Smooth muscle cell (in vitro differentiated cells): ENCODE measurements around the gene FMC1. TPM values are rescaled to one million over a fixed set of nuclear protein-coding genes. Genes with fewer than 3 reads are reported as not detected.

Source experiments
- DNase-seq: peaks from one replicate; lab custom pipeline; 2025; ENCODE audit not compliant: unreplicated experiment; lab: John Stamatoyannopoulos, UW
- H2AFZ ChIP-seq: fragments of 200-600 bp; sonication (generic); 2 replicates; pipeline ENCODE4 v1.6.0; 2016; ENCODE audit warnings: antibody characterized with exemption, low read depth, mild to moderate bottlenecking
- H3F3A ChIP-seq: fragments of 200-600 bp; sonication (generic); 2 replicates; pipeline ENCODE4 v1.6.0; 2017; ENCODE audit warnings: antibody characterized with exemption, low read depth
- H3K27ac ChIP-seq: fragments of 200-600 bp; sonication (generic); 2 replicates; pipeline ENCODE4 v1.5.1; 2016; ENCODE audit warnings: low read depth, mild to moderate bottlenecking
- H3K27me3 ChIP-seq: fragments of 200-600 bp; sonication (generic); 2 replicates; pipeline ENCODE4 v1.6.1; 2016; ENCODE audit warnings: low read depth, mild to moderate bottlenecking
- H3K36me3 ChIP-seq: fragments of 200-600 bp; sonication (generic); 2 replicates; pipeline ENCODE4 v1.5.1; 2016; ENCODE audit warnings: low read depth
- H3K4me1 ChIP-seq: fragments of 200-600 bp; sonication (generic); 2 replicates; pipeline ENCODE4 v1.5.1; 2016; ENCODE audit warnings: low read depth
- H3K4me2 ChIP-seq: fragments of 200-600 bp; sonication (generic); 2 replicates; pipeline ENCODE4 v1.6.0; 2016; ENCODE audit warnings: mild to moderate bottlenecking
- H3K4me3 ChIP-seq: fragments of 200-600 bp; sonication (generic); 2 replicates; pipeline ENCODE4 v1.5.1; 2016; ENCODE audit warnings: mild to moderate bottlenecking
- H3K79me2 ChIP-seq: fragments of 200-600 bp; sonication (generic); 2 replicates; pipeline ENCODE4 v1.6.0; 2016; ENCODE audit warnings: low read depth, mild to moderate bottlenecking
- H3K9ac ChIP-seq: fragments of 200-600 bp; sonication (generic); 2 replicates; pipeline ENCODE4 v1.6.0; 2016; ENCODE audit warnings: low read depth
- H3K9me3 ChIP-seq: fragments of 200-600 bp; sonication (generic); replicated peaks from 2 replicates; pipeline ENCODE4 v1.5.1; 2016; ENCODE audit warnings: low read depth
- H4K20me1 ChIP-seq: fragments of 200-600 bp; sonication (generic); 2 replicates; pipeline ENCODE4 v1.6.0; 2016; ENCODE audit warnings: low read depth
- WGBS: methylation state at CpG from one replicate; pipeline ENCODE4 v1.1.7; 2016; ENCODE audit warnings: low lambda C conversion rate; 5-methylcytosine and 5-hydroxymethylcytosine counted together
- polyA plus RNA-seq: library from polyadenylated mRNA; unstranded; fragments of >200 nt; fragmentation: Nextera tagmentation; extraction: Ambion mirVana; gene quantifications from 2 replicates; pipeline ENCODE4 v1.2.1, GENCODE V29; 2016
- small RNA-seq: library from RNA; depleted of rRNA; stranded (forward); fragments of <200 nt; gene quantifications from one replicate; pipeline ENCODE3, GENCODE V24; 2014
- total RNA-seq: library from RNA; depleted of rRNA; stranded (reverse); fragments of >200 nt; gene quantifications from 2 replicates; pipeline ENCODE4 v1.2.3, GENCODE V29; 2014
- TF ChIP-seq, protein P1 (sequence below): fragments of 200-600 bp; sonication (generic); IDR thresholded peaks from 2 replicates; pipeline ENCODE4 v1.5.1; 2017; ENCODE audit warnings: borderline replicate concordance, mild to moderate bottlenecking, antibody characterized with exemption; ENCODE audit not compliant: insufficient read depth, poor library complexity, severe bottlenecking

Gene FMC1
- total and polyA plus RNA-seq, 2 experiments from 2014 or later: 4.8 to 16.1 TPM

DNA sequence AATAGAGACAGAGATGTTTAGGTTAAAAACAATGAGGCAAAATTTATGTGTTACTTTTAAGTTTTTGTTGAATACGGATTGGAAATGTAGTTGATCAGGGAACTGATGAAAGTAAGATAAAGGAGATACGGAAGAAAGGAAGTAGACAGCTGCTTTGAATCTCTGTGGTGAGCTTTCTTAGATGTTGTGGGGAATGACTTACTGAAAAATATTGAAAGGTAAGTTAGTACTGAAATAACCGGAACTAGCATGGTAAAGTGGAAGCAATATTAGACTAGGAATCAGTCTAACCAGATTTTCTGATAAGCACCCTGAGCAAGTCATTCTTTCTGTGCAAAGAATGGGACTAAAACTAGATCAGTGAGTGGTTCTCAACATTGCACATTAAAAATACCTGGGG lies 53.4 kb downstream of the FMC1 start:
- peaks cover 8% of the 10 kb centered on the region for H3K36me3 ChIP-seq
- no peaks in the 10 kb centered on the region for H3K9me3 ChIP-seq
- H4K20me1 ChIP-seq: peaks cover 98% of the 10 kb centered on the region
- 95% methylated on average over 3 of the region's 3 CpGs for WGBS
- DNase-seq: no peak
- no peak overlapping the region for H3K9ac ChIP-seq
- no peak overlapping the region for H3K4me3 ChIP-seq
- H3F3A ChIP-seq: no peaks in the 10 kb centered on the region
- no peaks in the 10 kb centered on the region for H3K4me1 ChIP-seq
- H3K4me2 ChIP-seq: no peak overlapping the region
- TF ChIP-seq, protein P1, sequence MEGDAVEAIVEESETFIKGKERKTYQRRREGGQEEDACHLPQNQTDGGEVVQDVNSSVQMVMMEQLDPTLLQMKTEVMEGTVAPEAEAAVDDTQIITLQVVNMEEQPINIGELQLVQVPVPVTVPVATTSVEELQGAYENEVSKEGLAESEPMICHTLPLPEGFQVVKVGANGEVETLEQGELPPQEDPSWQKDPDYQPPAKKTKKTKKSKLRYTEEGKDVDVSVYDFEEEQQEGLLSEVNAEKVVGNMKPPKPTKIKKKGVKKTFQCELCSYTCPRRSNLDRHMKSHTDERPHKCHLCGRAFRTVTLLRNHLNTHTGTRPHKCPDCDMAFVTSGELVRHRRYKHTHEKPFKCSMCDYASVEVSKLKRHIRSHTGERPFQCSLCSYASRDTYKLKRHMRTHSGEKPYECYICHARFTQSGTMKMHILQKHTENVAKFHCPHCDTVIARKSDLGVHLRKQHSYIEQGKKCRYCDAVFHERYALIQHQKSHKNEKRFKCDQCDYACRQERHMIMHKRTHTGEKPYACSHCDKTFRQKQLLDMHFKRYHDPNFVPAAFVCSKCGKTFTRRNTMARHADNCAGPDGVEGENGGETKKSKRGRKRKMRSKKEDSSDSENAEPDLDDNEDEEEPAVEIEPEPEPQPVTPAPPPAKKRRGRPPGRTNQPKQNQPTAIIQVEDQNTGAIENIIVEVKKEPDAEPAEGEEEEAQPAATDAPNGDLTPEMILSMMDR: no peak
- no peak overlapping the region for H2AFZ ChIP-seq
- H3K79me2 ChIP-seq: peaks cover 93% of the 10 kb centered on the region
- H3K27ac ChIP-seq: no peak overlapping the region
- no peaks in the 10 kb centered on the region for H3K27me3 ChIP-seq

Small RNA genes lying within 50 kb of the gene (small RNA-seq; reads per million reads assigned to genes)
- not detected for gene RNU6-206P

Other genes starting within 250 kb of the FMC1 start
- gene ZC3HAV1, start 231.6 kb upstream of the FMC1 start, total RNA-seq: 8.5 and 12.1 TPM in 2 replicates
- gene ZC3HAV1, start 231.6 kb upstream of the FMC1 start, polyA plus RNA-seq: 4.7 and 8.3 TPM in 2 replicates
- 12.3 and 13.4 TPM in 2 replicates for gene UBN2, start 110.1 kb upstream of the FMC1 start, total RNA-seq
- 2.5 and 4.6 TPM in 2 replicates for gene UBN2, start 110.1 kb upstream of the FMC1 start, polyA plus RNA-seq
- gene LUC7L2, start 18.6 kb downstream of the FMC1 start, total RNA-seq: 70.5 and 73.3 TPM in 2 replicates
- 60.0 and 75.6 TPM in 2 replicates for gene LUC7L2, start 18.6 kb downstream of the FMC1 start, polyA plus RNA-seq
- not detected in 2 replicates for gene KLRG2, start 142.3 kb downstream of the FMC1 start, total RNA-seq
- gene KLRG2, start 142.3 kb downstream of the FMC1 start, polyA plus RNA-seq: 0.17 TPM in 1 of 2 replicates, not detected in the other
- not detected in 2 replicates for gene CLEC2L, start 182.3 kb downstream of the FMC1 start, total RNA-seq
- gene CLEC2L, start 182.3 kb downstream of the FMC1 start, polyA plus RNA-seq: not detected in 2 replicates